Coronary artery (tissue), 2 donors: Measurements from ENCODE around the gene LMTK3.
A peak's percentile ranks its signal among the peaks of the same experiment; 100 is the strongest.

Source experiments
- DNase-seq: peaks from one replicate; pipeline ENCODE4 v3.0.0-alpha.2; 2017; ENCODE audit warnings: low spot score
- H3K27ac ChIP-seq, 2 donors: fragments of 200-600 bp; sonication (generic); one replicate each; pipeline ENCODE4 v1.5.1; 2016 to 2019
- H3K4me3 ChIP-seq: fragments of 200-600 bp; sonication (generic); 2 replicates; pipeline ENCODE4 v1.5.1; 2016; ENCODE audit warnings: mild to moderate bottlenecking, moderate library complexity
- CTCF ChIP-seq: fragments of 200-600 bp; sonication (generic); IDR thresholded peaks from one replicate; pipeline ENCODE4 v1.5.1; 2019; ENCODE audit warnings: antibody characterized with exemption

Gene LMTK3

DNA sequence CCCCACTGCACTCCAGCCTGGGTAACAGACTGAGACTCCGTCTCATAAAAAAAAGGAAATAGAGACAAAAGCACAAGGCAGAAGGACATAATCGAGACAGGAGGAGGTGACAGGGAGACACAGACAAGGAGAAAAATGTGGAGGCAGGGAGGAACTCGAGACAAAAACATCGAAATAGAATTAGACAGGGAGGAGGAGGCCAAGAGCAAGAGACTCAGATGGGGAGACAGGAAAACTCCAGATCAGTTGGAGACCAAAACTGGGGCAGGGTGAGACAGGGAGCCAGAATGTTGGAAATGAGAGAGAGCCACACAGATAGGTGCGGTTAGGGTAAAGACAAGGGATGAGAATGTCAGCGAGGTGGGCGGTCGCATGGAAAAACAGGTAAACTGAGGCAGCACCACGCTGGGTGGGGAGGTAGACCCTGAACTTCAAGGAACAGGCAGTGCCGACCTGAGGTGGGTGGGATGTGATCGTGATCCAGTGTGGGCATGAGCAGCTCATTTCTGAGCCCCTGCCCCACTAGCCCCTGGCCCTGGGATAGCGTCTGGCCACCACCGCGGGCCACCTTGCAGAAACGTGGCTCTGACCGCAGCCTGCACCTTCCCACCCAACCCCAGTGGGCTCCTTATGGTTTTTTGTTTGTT is 27.3 kb downstream of the LMTK3 start:
- DNase-seq: no peak
- no peak for TF ChIP-seq CTCF
- Histone ChIP-seq H3K27ac (no peak overlapping the region), H3K4me3 (no peak overlapping the region)

GRCh38 chr19:48483301-48483700 is 28.3 kb downstream of the LMTK3 start:
- no peak overlapping the region for H3K4me3 ChIP-seq
- DNase-seq: no peak
- H3K27ac ChIP-seq: no peak overlapping the region
- no peak for TF ChIP-seq CTCF

- H3K4me3 ChIP-seq: no peak overlapping the region
- no peak overlapping the region for H3K27ac ChIP-seq
- TF ChIP-seq CTCF: no peak
- DNase-seq: no peak
Measured at GRCh38 chr19:48481846-48482639, 29.6 kb downstream of the LMTK3 start.

DNA sequence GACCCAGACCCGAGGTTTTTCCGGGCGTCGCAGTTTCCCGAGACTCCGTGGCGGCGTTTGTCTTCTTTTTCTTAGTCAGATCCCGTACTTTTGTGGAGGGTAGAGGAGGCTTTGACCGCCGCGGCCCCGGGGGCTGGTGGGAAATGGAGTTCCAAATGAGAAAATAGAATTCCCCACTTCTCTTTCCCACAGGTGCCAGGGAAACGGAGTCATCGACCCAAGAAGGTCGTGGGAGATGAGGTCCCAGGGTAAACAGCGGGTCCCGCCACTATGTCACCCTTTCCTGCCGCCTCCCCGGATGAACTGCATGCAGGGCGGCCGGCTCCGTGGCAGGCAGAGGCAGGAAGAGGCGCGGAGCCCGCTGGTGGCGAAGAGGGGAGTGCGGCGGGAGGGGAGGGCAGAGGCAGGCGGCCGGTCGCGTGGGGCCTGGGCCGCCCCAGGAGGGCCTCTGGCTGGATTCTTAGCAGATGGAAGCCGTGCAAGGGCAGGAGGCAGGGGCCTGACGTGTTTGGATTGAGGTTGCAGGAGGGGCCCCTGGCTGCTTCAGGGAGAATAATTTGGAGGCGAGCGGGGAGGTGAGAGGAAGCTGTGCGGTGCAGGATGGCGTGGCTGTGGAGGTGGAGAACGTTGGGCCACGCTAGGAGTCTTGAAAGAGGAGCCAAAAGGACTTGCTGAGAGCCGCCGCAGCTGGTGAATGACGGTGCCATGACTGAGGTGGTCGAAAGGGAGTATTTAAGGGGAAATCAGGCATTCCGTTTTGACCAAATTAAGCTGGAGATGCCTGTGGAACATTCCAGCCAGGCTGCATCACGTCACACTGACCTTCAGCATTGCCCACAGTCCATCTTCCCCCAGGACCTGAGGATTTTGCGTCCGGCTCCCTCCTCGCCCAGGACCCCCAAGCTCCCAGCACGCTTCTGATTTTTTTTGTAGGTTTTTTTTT is 30.8 kb downstream of the LMTK3 start:
- H3K27ac ChIP-seq: peak overlapping the region; percentile 78 to 89
- no peak for DNase-seq
- H3K4me3 ChIP-seq: peak overlapping the region; percentile 77
- TF ChIP-seq CTCF: no peak

- DNase-seq: no peak
Measured at GRCh38 chr19:48480183-48480557, 31.5 kb downstream of the LMTK3 start.

DNA sequence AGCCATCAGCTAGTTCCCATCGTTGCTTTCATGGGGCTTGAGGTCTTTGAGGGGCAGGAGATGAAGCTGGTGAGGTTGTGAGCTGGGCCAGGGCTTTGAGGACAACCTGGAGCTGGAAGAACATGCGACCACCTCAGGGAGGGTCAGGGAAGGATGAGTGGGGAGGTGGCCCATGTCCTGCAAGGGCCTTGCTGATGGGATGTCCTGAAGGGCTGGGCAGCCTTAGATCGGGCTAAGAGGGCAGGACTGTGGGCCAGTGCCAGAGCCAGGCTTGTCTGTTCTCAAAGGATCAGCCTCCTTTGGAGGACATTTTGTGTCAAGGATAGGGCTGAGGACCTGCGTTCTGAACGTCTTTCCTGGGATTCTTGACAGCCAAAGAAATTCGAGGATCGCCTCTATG is 31.9 kb downstream of the LMTK3 start:
- DNase-seq: no peak
- peak overlapping the region; percentile 77 for H3K4me3 ChIP-seq

More at GRCh38 chr19:48480183-48480557, 31.5 kb downstream of the LMTK3 start:
- peak overlapping the region; percentile 77 for H3K4me3 ChIP-seq
- TF ChIP-seq CTCF: no peak
- peak overlapping the region; percentile 78 to 89 for H3K27ac ChIP-seq

More for the DNA sequence above, 31.9 kb downstream of the LMTK3 start:
- TF ChIP-seq CTCF: no peak
- peak overlapping the region; percentile 78 to 89 for H3K27ac ChIP-seq
